ENCODE measurements around the gene SFTPA1.

- no peak for TF ChIP-seq EZH2phosphoT487 (IDR thresholded peaks at IDR 0.05; ENCODE audit: insufficient read depth, low read depth)
- no peak for TF ChIP-seq EZH2 (IDR thresholded peaks at IDR 0.05; ENCODE audit: insufficient read depth, poor library complexity, severe bottlenecking)
Measured at GRCh38 chr10:79615577-79615976, 4.8 kb downstream of the SFTPA1 start.
